Adipose tissue (tissue), 3 donors: Measurements from ENCODE around the gene C19orf67. TPM values are rescaled to one million over a fixed set of nuclear protein-coding genes. Genes with fewer than 3 reads are reported as not detected.

ENCODE experiments used
- H3K27ac ChIP-seq: one replicate; pipeline ENCODE4 v1.5.1; 2013; ENCODE audit warnings: low read depth, low read length
- whole genome bisulfite sequencing, 3 donors: extraction: QIAGEN DNeasy Blood & Tissue Kit; methylation state at CpG; one replicate each; pipeline ENCODE4 v1.1.7; 2013; 5-methylcytosine and 5-hydroxymethylcytosine counted together
- polyA plus RNA-seq, 3 donors: library from polyadenylated mRNA; stranded (reverse); fragments of 200-250 nt; gene quantifications; one replicate each; pipeline ENCODE4 v1.2.3, GENCODE V29; 2013
- donor health status: healthy with polysubstance abuse.
- donor health status: Bipolar disorder and iron deficiency.
- donor health status: healthy.

Gene C19orf67
- not detected for polyA plus RNA-seq

DNA sequence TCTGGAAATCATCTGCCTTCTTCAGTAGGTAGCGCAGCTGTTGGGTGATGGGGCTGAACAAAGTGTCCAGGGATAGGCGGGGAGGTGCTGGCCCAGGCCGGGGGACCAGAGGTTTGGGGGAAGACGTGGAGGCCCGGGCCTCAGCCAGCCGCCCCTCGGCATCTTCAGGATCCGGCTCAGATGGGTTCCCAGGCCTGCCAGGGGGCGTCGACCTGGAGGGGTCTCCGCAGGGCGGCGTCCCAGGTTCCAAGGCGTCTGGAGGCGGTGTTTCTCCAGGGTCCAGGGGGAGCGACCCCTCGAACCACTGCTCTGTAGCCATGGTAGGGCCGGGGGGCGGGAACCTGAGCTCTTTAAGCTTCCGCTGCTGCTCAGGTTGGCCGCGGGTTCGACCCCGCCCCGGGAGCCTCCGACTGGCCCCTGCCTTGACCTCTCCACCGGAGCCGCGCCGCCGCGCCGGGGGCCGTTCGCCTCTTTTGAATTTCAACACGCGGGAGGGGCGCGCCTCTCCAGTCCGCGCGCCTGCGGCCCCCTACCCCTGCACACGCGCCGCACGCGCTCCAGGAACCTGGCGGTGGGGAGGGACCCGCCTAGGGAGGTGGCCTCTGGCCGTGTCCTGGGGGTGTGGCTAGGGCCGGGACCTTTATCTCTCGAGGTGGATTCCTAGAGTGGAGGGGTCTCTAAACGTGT lies at the start of gene C19orf67:
Gene C19orf67, minus strand, starts transcription at position 475 of the 687 bp plus-strand sequence. Its CDS starts 156 bp downstream, at position 319.
- 51 to 77% (median 76%) methylated on average over 47 to 54 of the region's 54 CpGs for WGBS, 3 donors
- H3K27ac ChIP-seq, result no peak within 1 kb of the TSS

- no peak overlapping the region for H3K27ac ChIP-seq
- 33 to 52% (median 41%) methylated on average over 6 of the region's 6 CpGs for WGBS, 3 donors
Observed at GRCh38 chr19:14135355-14135754, 49.8 kb upstream of the C19orf67 start.

DNA sequence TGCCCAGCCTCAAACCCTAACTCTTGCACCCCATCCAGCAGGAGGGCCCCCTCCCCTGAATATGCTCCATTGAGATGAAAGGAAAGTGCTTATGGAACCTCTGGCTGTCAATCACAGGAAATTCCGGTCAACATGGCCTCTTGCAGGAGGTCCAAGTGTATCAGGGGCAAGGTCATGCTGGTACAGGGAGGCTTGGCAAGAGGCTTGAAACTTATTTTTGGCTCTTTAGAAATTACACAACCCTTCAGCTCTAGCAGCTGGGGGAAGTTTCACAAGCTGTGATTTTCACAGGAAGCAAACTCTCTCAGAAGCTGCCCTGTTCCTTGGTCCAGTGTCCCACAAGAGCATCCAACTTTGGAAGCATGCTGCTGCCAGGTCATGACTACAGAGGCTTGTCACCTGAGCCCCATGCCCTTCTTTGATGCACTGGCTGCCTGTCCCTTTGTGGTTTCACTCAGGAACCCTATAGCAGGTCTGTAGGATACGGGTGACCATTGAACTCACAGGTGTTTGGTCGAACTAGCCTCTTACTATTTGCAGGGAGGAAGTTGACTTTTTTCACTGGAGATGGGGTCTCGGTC lies 42.4 kb upstream of the C19orf67 start:
- 47 to 68% (median 48%) methylated on average over 4 of the region's 4 CpGs for WGBS, 3 donors
- no peak overlapping the region for H3K27ac ChIP-seq

- whole genome bisulfite sequencing, 3 donors, result 43 to 65% (median 50%) methylated on average over 8 of the region's 8 CpGs
Observed at GRCh38 chr19:14127176-14127575, 41.6 kb upstream of the C19orf67 start.

GRCh38 chr19:14122924-14123323 lies 37.3 kb upstream of the C19orf67 start:
- H3K27ac ChIP-seq, result no peak overlapping the region
- WGBS, 3 donors, result 92 to 96% (median 94%) methylated on average over 6 of the region's 6 CpGs

More at GRCh38 chr19:14127176-14127575, 41.6 kb upstream of the C19orf67 start:
- no peak overlapping the region for H3K27ac ChIP-seq

- WGBS, 3 donors, result 94 to 95% (median 94%) methylated on average over 7 of the region's 7 CpGs
- no peak overlapping the region for H3K27ac ChIP-seq
Observed at GRCh38 chr19:14120497-14120780, 34.9 kb upstream of the C19orf67 start.

- no peak overlapping the region for H3K27ac ChIP-seq
Observed at GRCh38 chr19:14119644-14120496, 34.3 kb upstream of the C19orf67 start.

GRCh38 chr19:14119146-14119545 lies 33.6 kb upstream of the C19orf67 start:
- 21 to 31% (median 31%) methylated on average over 3 of the region's 3 CpGs for WGBS, 3 donors
- H3K27ac ChIP-seq, result no peak overlapping the region

More at GRCh38 chr19:14119644-14120496, 34.3 kb upstream of the C19orf67 start:
- WGBS, 3 donors, result 86 to 93% (median 91%) methylated on average over 7 of the region's 7 CpGs

DNA sequence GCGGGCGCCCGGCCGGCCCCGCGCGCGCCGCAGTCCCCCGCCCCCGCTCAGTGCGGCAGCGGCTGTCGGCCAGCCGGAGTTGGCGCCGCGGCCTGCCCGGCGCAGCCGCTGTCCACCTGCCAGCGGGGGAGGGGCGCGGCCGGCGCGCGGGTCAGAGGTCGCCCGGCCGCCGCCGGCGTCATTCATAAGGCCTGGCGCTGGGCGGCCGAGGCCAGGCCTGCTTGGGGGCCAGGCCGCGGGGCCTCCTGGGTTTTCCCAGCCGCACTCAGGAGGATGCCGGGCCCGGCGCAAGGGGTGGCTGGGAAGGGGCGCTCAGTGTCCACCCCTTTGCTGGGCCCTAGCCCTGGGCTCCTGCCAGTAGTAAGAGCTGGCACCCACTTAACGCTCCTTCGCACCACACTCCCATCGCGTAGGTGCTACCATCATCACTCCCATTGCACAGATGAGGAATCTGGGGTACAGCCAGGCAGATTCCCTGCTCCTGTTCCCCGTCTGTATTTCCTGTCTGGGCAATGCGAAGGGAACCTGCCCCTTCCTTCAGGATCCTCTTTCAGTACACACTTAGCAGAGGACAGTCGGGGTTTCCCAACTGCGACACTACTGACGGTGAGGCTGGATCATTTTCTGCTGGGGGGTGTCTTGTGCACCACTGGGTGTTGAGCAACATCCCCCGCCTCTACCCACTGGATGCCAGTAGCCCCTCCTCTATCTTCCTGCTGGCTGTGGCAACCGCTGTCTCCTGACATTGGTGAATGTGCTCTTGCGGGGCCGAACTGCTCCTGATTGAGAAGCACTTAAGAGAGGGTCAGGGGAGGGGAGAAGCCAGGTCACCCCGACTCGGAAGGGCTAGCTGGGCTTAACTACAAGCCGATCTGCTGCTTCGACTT lies 32.8 kb upstream of the C19orf67 start:
- WGBS, 3 donors, result 1 to 3% (median 2%) methylated on average over 40 to 61 of the region's 61 CpGs
- peak overlapping the region; percentile 96 for H3K27ac ChIP-seq

GRCh38 chr19:14117668-14118164 lies 32.1 kb upstream of the C19orf67 start, which contains the start of gene PRKACA:
Gene PRKACA (minus strand): TSS chr19:14117762. CDS start chr19:14117547, 215 bp downstream.
- 0 to 1% (median 0%) methylated on average over 35 to 65 of the region's 67 CpGs for WGBS, 3 donors
- peak within 1 kb of the TSS; percentile 96 for H3K27ac ChIP-seq

- 0 to 2% (median 1%) methylated on average over 21 to 32 of the region's 33 CpGs for WGBS, 3 donors
- H3K27ac ChIP-seq, result no peak overlapping the region
Observed at GRCh38 chr19:14116918-14117578, 31.5 kb upstream of the C19orf67 start.

- 10 to 13% (median 13%) methylated on average over 6 of the region's 6 CpGs for WGBS, 3 donors
- no peak overlapping the region for H3K27ac ChIP-seq
Observed at GRCh38 chr19:14116525-14116917, 30.9 kb upstream of the C19orf67 start.

DNA sequence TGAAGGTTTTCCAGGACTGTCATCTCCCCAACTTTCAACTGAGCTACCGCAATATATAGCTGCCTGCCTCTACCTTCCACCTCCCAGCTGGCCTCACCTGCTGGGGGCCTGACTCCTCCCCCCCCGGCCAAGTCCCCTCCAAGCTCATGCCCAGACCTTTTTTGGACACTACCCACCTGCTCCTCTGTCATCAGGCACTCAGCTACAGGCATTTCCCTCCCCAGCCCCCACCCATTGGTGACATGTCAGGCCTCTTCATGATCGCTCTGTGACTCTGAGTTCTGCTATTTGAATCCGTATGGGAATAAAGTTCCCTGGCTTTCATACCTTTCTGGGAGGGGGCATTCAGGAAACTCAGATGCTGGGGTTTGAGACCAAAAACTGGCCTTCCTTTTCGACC lies 30.2 kb upstream of the C19orf67 start:
- WGBS, 3 donors, result 65 to 80% (median 72%) methylated on average over 5 of the region's 5 CpGs
- H3K27ac ChIP-seq, result no peak overlapping the region

DNA sequence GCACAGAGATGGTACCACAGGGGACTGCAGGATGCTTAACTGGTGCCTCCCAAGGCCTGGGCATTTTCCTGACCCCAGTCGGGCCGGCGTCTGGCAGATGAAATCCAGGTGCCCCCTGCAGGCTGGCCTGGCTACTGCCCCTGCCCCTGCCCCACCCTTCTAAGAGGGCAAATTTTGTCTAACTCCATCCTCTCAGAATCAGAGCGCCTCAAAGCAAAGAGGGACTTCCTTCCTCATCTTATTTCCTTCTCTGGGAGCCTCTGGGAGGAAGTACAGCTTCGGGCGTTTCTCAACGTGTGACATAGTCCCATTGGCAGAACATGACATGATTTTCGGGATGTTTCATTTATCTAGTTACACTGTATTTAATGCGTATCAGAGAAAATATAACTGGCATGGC lies 29.3 kb upstream of the C19orf67 start:
- 21 to 44% (median 27%) methylated on average over 9 of the region's 9 CpGs for WGBS, 3 donors
- no peak overlapping the region for H3K27ac ChIP-seq

GRCh38 chr19:14114439-14114838 lies 28.9 kb upstream of the C19orf67 start:
- 77 to 87% (median 83%) methylated on average over 7 of the region's 7 CpGs for WGBS, 3 donors
- peak overlapping the region; percentile 17 for H3K27ac ChIP-seq

DNA sequence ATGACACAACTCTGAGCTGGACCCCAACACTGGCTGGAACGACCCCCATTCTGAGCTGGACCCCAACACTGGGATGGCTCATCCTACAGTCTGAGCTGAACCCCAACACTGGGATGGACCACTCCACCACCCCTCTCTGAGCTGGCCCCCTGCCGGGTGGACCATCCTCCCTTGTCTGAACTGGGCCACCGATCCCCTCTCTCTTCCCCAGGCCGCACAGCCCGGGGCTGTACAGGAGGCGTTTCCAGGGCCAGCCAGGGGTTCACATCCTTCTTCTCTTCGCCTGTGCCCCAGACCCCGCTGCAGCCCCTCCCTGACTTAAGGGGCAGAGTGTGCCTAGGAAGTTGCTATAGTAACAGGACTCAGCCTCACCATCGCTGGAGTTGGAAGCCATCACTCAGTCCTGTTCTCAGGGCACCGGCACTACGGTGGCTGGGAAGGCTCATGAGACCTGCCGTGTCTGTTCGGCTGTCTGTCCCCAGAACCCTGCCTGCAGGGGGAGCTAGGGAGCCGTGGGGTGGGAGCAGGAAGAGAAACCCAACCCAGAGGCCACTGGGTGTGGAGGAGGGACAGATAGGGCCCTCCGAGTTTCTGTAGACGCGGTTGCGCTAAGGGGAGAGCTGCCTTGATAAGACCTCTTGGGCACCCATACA lies 28.3 kb upstream of the C19orf67 start:
- H3K27ac ChIP-seq, result peak overlapping the region; percentile 44
- WGBS, 3 donors, result 81 to 83% (median 82%) methylated on average over 18 of the region's 18 CpGs

- WGBS, 3 donors, result 30 to 42% (median 39%) methylated on average over 12 of the region's 12 CpGs
- peak overlapping the region; percentile 44 for H3K27ac ChIP-seq
Observed at GRCh38 chr19:14112809-14113385, 27.3 kb upstream of the C19orf67 start.
